ENCODE data around the gene C1QTNF3.
A peak's percentile ranks its signal among the peaks of the same experiment; 100 is the strongest.

Gene C1QTNF3

DNA sequence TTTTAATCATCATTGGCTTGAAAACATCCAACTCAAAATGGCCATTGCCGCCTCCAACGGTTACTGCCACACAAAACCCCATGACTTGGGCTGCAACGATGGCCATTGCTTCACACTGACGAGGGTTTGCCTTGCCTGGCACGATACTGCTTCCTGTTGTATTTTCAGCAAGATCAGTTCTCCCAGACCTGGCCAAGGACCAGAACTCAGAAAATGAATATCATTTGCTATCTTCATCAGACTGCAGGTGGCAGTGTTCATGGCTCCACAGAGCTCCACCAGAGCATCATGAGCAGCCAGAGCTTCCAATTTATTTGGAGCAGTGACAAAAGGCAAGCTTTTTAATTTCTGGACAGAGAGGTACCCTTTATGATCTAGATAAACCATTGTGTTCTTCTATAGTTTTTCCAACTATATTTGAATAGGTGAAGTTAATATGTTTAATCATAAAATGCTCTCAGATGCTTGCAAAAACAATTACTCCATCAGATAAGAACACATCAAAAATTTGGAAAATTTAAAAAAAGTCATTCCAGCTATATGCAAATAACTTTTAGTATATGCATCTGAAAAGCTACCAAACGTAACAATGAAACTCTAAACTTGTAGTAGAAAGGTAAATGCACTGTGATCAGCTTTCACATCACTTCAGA, 45.6 kb downstream of the C1QTNF3 start:
- peak; percentile 82 for DNase-seq (ENCODE audit: low read depth)

DNA sequence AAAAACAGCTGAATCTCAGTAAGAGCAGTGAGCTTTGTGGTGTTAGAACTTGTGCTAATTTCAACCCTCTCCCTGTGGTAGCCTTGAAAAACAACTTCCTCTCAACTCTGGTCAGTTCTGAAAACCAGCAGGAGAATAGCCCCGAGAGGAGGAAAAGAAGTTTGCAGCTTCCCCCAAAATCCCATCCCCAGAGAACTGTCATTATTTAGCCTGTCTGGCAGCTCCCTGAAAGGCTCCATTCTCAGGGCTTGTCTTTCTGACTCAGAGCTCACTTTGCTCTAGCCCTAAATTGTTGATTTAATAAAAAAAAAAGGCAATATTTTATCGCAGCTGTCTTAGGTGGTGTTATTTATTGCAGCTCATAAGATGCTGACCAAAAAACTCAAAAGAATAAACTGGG, 47.1 kb downstream of the C1QTNF3 start:
- DNase-seq (ENCODE audit: low read depth), result no peak

DNA sequence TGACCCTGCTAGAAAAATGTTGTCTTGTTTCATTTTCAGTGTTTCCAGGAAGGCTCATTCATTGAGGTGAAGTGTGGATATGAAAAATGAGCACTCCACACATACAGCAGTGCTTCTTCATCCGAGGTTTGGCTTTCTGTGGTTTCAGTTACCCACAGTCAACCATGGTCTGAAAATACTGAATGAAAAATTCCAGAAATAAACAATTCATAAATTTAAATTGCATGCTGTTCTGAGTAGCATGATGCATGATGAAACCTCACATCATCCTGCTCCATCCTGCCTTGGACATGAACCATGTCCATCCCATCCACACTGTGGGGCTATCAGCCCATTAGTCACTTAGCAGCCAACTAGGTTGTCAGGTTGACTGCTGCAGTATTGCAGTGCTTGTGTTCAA, 48.2 kb downstream of the C1QTNF3 start:
- DNase-seq (ENCODE audit: low read depth), result peak; percentile 64

DNA sequence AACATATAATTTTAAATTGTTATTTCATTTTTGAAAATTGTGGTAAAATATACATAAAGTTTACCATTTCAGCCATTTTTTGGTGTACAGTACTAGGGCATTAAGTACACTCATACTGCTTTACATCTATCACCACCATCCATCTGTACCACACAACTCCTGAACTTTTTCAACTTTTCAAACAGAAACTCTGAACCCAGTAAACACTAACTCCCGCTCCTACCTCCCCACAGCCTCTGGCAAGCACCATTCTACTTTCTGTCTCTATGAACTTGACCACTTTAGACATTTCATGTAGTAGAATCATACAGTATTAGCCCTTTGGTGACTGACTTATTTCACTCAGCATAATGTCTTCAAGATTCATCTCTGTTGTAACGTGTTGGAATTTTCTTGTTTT, 50.1 kb downstream of the C1QTNF3 start:
- no peak for DNase-seq (ENCODE audit: low read depth)

DNA sequence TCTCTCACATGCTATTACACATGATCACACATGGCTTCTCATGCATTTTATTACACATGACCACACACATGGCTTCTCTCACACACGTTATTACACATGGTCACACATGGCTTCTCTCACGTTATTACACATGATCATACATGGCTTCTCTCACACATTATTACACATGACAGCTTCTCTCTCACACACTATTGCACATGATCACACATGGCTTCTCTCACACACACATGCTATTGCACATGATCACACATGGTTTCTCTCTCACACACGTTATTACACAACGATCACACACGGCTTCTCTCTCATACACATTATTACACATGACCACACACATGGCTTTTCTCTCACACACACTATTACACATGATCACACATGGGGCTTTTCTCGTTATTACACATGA, 57.6 kb downstream of the C1QTNF3 start:
- no peak for DNase-seq (ENCODE audit: low read depth)

DNA sequence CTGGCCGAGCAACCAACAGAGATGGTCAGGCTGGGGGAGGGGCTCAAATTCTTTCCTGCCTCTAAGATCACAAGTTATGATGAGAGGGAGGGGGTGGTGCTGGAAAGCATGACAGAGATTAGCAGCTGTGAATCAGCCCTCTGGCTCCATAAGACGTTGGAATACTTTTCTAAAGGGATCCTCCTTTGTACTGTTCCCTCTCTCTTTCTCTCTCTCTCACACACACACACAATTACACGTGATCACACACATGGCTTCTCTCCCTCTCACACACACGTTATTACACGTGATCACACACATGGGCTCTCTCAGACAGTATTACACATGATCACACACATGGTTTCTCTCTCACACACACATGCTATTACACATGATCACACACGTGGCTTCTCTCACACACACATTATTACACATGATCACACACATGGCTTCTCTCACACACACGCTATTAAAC, 58.3 kb downstream of the C1QTNF3 start, which contains the start of gene SLC45A2:
SLC45A2 (minus strand) TSS at position 23 of the 454 bp plus-strand sequence. CDS start 110 bp downstream, outside the sequence.
- no peak for DNase-seq (ENCODE audit: low read depth)

DNA sequence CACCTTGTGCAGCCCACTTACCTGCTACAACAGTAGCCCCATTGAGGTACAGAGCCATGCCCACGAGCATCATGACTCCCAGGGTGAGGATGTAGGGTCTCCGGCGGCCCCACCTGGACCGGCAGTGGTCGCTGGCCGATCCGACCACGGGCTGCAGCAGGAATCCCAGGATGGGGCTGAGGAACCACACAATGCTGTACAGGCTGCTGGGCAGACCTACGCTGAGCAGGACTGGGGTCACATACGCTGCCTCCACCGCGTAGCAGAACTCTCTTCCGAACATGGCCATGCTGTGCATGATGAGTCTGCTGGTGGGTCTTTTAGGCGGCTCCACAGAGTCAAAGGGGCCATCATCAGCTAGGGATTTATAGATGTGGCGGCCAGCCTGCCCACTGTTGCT, 58.8 kb downstream of the C1QTNF3 start:
- no peak for DNase-seq (ENCODE audit: low read depth)

DNA sequence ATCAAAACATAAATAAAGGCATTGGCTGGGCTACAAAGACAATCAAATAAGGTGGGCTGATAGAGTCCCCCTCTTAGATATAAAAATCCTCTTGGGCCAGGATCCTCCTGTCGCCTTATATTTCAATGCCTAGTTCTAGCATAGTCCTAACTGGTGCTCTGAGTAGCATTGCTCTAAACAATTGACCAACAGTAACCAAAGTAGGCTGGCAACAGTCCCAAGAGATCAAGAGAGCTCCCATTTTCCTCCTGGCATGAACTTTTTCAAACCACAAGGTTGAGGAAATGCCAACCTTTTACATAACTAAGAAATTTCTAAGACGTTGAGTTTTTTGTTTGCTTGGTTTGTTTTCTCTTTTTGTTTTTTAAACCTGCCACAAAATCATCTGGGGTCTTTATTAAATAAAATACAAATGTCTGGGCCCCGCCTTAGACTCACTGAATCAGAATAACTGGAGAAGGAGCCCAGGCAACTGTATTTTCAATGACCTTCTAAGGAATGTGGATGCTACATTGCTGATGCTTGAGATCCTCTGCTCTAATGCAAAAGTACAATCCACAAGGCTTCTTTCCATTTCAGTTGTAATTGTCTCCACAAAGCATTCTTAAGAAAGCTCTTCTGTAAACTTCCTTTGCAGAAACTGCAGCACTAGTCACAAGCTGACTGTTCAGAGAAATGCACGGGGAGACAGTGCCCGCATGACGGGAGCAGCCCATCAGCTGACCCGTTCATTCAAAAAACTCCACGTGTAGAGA, 61.4 kb downstream of the C1QTNF3 start:
- DNase-seq (ENCODE audit: low read depth), result peak; percentile 26

DNA sequence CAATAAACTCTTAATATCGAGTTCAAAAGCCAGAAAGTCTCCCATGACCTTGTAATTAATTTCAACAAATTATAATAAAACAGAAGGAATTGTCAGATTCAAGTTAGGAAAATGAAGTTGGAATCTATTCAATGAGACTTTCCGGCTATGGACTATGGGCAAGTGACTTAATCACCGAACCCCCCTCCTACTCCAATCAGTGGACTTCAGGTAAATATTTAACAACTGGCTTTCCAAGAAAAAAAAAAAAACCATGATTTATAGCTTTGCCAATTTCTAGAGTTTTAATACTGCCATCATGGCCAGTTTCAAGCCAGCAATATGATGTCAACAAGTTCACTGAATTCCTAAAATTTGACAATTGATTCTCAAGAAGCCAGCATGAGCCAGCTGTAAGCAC, 63.0 kb downstream of the C1QTNF3 start:
- DNase-seq (ENCODE audit: low read depth), result no peak

DNA sequence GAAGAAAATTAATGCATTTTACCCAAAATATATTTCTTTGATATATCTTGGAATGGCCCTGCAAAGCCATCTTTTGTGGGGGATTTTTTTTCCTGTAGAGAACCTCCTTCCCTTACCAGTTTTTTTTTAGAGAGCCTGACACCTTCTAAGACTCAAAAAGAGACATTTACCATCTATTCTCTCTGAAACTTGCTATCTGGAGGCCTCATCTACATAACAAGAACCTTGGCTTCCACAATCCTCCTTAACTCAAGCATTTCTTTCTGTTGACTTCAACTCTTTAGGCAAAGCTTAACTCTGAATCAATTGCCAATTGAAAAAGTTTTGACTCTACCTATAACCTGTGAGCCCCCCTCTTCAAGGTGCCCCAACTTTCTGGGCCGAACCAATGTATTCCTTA, 64.7 kb downstream of the C1QTNF3 start:
- DNase-seq (ENCODE audit: low read depth), result no peak

DNA sequence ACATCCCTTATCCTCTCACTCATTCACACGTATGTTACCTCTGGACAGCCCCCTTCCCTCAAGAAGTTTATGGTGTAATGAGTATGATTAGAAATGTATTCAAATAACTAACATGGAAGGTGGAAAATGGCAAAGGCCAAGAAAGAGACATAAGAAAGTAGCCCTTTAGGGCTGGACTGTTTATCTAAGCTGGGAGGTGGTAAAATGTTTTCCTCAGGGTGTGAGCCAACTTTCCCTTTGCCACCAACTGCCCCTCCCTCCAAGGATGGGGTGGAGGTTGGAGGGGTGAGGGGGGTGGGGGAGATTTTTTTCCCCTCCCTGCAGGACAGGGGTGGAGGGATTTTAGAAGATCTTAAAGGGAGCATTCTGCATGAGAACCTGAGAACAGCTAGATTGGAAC, 66.7 kb downstream of the C1QTNF3 start:
- DNase-seq (ENCODE audit: low read depth), result no peak

DNA sequence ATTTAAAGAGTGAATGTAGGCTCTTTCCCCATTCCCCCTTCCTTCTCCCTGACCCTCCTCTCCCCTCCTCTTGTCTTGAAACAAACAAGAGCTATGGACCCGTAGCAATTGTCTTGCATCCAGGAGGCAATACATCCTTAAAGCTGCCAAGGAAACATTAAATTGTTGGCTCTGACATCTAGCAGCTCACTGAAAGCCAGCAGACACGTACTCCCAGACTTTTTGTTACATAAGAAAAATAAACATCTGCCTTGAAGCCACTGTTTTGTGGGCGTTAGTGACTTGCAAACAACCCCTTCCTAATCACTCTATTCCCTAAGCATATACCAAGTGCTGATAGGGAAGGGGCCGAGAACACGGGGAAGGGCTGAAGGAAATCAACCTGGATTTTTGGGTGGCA, 67.2 kb downstream of the C1QTNF3 start:
- no peak for DNase-seq (ENCODE audit: low read depth)

DNA sequence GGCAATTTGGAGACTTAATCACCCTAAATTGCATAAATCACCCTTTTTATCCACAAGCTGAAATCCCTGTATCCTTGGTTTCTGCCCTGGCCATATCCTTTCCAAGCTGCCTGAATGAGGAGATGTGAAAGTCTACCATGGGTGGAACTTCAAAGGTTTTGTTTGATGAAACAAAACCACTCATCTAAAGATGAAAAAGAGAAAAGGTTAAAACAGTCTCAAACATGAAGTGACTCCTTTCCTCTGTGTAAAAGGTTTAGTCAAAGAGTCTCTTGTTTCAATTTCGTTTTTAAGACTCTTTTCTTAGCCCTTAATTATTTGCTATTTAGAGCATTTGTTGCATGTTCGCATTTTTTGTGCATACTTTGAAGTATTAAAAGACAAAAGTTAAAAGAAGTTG, 69.7 kb downstream of the C1QTNF3 start:
- no peak for DNase-seq (ENCODE audit: low read depth)

DNA sequence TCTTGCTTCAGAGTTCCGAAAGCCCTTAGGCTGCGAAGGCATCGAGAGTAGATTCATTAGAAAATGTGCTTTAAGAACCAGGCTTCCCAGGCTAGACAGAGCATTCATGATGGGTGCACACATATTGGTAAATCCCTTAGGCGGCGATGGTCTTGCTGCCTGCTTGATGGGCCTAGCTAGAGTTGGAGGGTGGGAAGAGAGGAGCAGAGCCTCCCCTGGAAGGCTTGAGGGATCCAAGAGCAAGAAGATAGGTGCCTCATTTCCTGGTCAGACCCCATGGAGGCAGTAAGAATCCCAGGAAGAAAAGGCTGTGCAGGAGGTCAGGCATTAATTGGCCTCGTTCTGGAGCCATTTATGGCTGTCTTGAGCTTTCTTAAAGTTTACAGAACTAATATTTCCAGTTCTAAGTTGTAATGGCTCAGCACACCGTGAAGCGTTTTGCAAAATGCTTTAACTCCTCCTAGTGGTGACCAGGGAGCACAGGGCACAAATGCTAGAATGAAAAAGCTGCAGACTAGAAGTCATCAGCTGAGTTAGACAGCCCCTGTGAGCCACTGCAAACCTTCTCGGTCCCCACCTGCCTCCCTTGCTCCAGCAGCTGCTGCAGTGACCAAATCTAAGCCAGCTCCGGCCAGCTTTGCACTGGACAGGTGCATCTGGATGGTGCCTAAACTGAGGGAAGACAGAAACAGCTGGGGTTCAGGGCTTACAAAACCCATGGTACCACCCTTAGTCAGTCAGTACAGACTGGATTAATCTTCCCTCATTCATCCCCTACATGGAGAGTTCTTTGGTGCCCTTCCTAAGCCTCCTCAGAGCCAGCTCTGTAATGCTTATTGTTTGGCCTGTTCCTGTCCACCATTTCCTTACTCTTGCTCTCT, 73.2 kb downstream of the C1QTNF3 start:
- peak; percentile 29 for DNase-seq (ENCODE audit: low read depth)

DNA sequence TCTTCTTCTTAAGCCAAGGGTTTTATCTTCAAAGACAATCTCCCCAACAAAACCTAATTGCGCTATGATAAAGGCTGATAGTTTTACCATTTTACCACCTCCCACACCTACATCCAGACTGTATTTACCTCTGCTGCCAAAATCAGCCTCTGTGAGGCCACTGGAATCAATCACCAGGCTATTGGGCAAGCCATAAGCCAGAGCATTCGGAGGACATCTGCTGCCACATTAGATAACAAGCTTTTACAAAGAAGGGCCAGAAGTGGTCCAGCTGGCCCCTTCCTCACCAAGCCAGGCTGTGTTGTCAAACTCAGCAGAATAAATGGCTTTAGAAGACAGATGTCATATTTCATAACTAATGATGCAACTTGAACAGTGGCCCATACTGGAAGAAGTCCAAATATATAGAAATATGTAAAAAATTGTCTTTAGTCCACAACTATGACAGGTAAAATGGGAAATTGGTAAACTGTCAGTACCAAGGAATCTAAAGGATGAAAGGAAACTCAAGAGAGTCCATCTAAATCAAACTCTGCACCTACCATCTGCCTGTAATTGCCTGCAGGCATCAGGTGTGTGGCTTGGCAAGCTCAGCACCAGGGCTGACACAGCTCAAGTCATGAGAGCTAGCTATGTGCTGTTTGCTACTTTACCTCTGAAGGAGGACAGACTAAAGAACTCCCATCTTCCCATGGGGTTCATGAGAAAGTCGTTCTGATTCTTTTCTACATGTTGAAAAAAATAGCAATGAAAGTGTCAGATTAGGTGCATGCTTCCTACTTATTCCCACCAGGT, 74.6 kb downstream of the C1QTNF3 start:
- no peak for DNase-seq (ENCODE audit: low read depth)

Data from GM04504 (cell line).